ENCODE data around the gene KEL.

KEL gene

GRCh38 chr7:142961973-142962926, at the start of gene KEL:
Gene KEL, minus strand, starts transcription at chr7:142962363. Its CDS starts 157 bp downstream, at chr7:142962206.
- no peak for TF ChIP-seq GATA2 (IDR thresholded peaks at IDR 0.05; ENCODE audit: low read depth, low read length)

- TF ChIP-seq GATA2 (IDR thresholded peaks at IDR 0.05; ENCODE audit: low read depth, low read length) = no peak
- TF ChIP-seq GATA3 (IDR thresholded peaks at IDR 0.05; ENCODE audit: low read depth, low read length) = no peak
These were observed 46.1 kb upstream of the KEL start for GRCh38 chr7:143008007-143008901.

GRCh38 chr7:143005632-143006260, 43.6 kb upstream of the KEL start:
- TF ChIP-seq GATA3 (IDR thresholded peaks at IDR 0.05; ENCODE audit: low read depth, low read length) = no peak
- TF ChIP-seq GATA2 (IDR thresholded peaks at IDR 0.05; ENCODE audit: low read depth, low read length) = no peak

GRCh38 chr7:143003393-143004051, 41.4 kb upstream of the KEL start:
- TF ChIP-seq GATA2 (IDR thresholded peaks at IDR 0.05; ENCODE audit: low read depth, low read length) (no peak), GATA3 (IDR thresholded peaks at IDR 0.05; ENCODE audit: low read depth, low read length) (no peak)

GRCh38 chr7:143002898-143003297, 40.7 kb upstream of the KEL start:
- TF ChIP-seq GATA3 (IDR thresholded peaks at IDR 0.05; ENCODE audit: low read depth, low read length) (no peak), GATA2 (IDR thresholded peaks at IDR 0.05; ENCODE audit: low read depth, low read length) (no peak)

GRCh38 chr7:143002106-143002505, 39.9 kb upstream of the KEL start:
- no peak for TF ChIP-seq GATA3 (IDR thresholded peaks at IDR 0.05; ENCODE audit: low read depth, low read length)
- no peak for TF ChIP-seq GATA2 (IDR thresholded peaks at IDR 0.05; ENCODE audit: low read depth, low read length)

GRCh38 chr7:143000648-143001047, 38.5 kb upstream of the KEL start:
- no peak for TF ChIP-seq GATA2 (IDR thresholded peaks at IDR 0.05; ENCODE audit: low read depth, low read length)
- no peak for TF ChIP-seq GATA3 (IDR thresholded peaks at IDR 0.05; ENCODE audit: low read depth, low read length)

- no peak for TF ChIP-seq GATA2 (IDR thresholded peaks at IDR 0.05; ENCODE audit: low read depth, low read length)
- no peak for TF ChIP-seq GATA3 (IDR thresholded peaks at IDR 0.05; ENCODE audit: low read depth, low read length)
These were observed 37.6 kb upstream of the KEL start for GRCh38 chr7:142999793-143000192.

GRCh38 chr7:142998966-142999365, 36.8 kb upstream of the KEL start:
- TF ChIP-seq GATA2 (IDR thresholded peaks at IDR 0.05; ENCODE audit: low read depth, low read length) = no peak

GRCh38 chr7:142997456-142997989, 35.4 kb upstream of the KEL start:
- TF ChIP-seq GATA3 (IDR thresholded peaks at IDR 0.05; ENCODE audit: low read depth, low read length) = no peak
- no peak for TF ChIP-seq GATA2 (IDR thresholded peaks at IDR 0.05; ENCODE audit: low read depth, low read length)

GRCh38 chr7:142992427-142992826, 30.3 kb upstream of the KEL start:
- TF ChIP-seq GATA2 (IDR thresholded peaks at IDR 0.05; ENCODE audit: low read depth, low read length) = no peak
- no peak for TF ChIP-seq GATA3 (IDR thresholded peaks at IDR 0.05; ENCODE audit: low read depth, low read length)

GRCh38 chr7:142984297-142984696, 22.1 kb upstream of the KEL start:
- TF ChIP-seq GATA3 (IDR thresholded peaks at IDR 0.05; ENCODE audit: low read depth, low read length) (no peak), GATA2 (IDR thresholded peaks at IDR 0.05; ENCODE audit: low read depth, low read length) (no peak)

- TF ChIP-seq GATA2 (IDR thresholded peaks at IDR 0.05; ENCODE audit: low read depth, low read length) (no peak), GATA3 (IDR thresholded peaks at IDR 0.05; ENCODE audit: low read depth, low read length) (no peak)
These were observed 21.7 kb upstream of the KEL start for GRCh38 chr7:142983825-142984224.

All from SH-SY5Y (cell line).